GM12892 (cell line): Measurements from ENCODE around the gene SEMA3C.

ENCODE experiments used
- POLR2A ChIP-seq: IDR thresholded peaks from 2 replicates; pipeline ENCODE4 v1.6.1; 2011; ENCODE audit warnings: low read depth, low read length, control low read depth
- POLR2AphosphoS5 ChIP-seq: IDR thresholded peaks from 2 replicates; pipeline ENCODE4 v1.6.1; 2011; ENCODE audit warnings: low read depth, low read length, control low read depth
- TAF1 ChIP-seq: IDR thresholded peaks from 2 replicates; pipeline ENCODE4 v1.6.1; 2011; ENCODE audit warnings: low read depth, mild to moderate bottlenecking, control low read depth, low read length, borderline replicate concordance

- TF ChIP-seq POLR2A (no peak), POLR2AphosphoS5 (no peak), TAF1 (no peak)
Measured at GRCh38 chr7:80833289-80834268, 85.3 kb downstream of the SEMA3C start.
